Endothelial cell of umbilical vein (primary cell): ENCODE measurements around the gene RRP1B. TPM values are rescaled to one million over a fixed set of nuclear protein-coding genes. Genes with fewer than 3 reads are reported as not detected.

ENCODE experiments used
- BruUV-seq: library from RNA; stranded (reverse); fragments of 400-500 nt; replicated peaks from 2 replicates; lab custom pipeline; 2021; lab: Mats Ljungman, UMichigan
- CTCF ChIA-PET: fragments of 300-600, 350-600 bp; sonication (Branson Sonifier 250); formaldehyde crosslinking; loops from one replicate; lab custom pipeline; 2021; ENCODE audit warnings: antibody characterized with exemption, inconsistent platforms; lab: Charles Lee
- POLR2A ChIA-PET: fragments of 300-600, 350-600 bp; sonication (Branson Sonifier 250); formaldehyde crosslinking; loops from one replicate; lab custom pipeline; 2021; ENCODE audit warnings: antibody characterized with exemption, inconsistent platforms; lab: Charles Lee
- DNase-seq: peaks from one replicate; pipeline ENCODE4 v3.0.0-alpha.2; 2011; ENCODE audit warnings: low read depth, low spot score
- FAIRE-seq: peaks from 2 replicates; lab custom pipeline; 2011; peaks lifted over from hg19 to GRCh38; lab: Jason Lieb, UNC
- H2AFZ ChIP-seq: 2 replicates; pipeline ENCODE4 v1.6.0; 2012; ENCODE audit warnings: low read depth, low read length, control low read depth, inconsistent platforms
- H3K27ac ChIP-seq: 2 replicates; pipeline ENCODE4 v1.5.1; 2011; ENCODE audit warnings: low read depth, mild to moderate bottlenecking, control low read depth, low read length, moderate library complexity; ENCODE audit not compliant: insufficient read depth
- H3K27me3 ChIP-seq, 2 experiments: 2 replicates each; pipeline versions ENCODE4 v1.6.0 to v1.6.1; 2011; ENCODE audit warnings: low read length in 2 of 2, mixed read lengths in 1 of 2; ENCODE audit not compliant: control insufficient read depth in 2 of 2, insufficient read depth in 2 of 2
- H3K36me3 ChIP-seq, 2 experiments: 2 replicates in 1 of 2; 3 replicates in 1 of 2; pipeline ENCODE4 v1.5.1; 2011; ENCODE audit warnings: low read length in 2 of 2, mild to moderate bottlenecking in 1 of 2, moderate library complexity in 1 of 2; ENCODE audit not compliant: control insufficient read depth in 2 of 2, insufficient read depth in 2 of 2; ENCODE audit errors: extremely low read depth in 1 of 2
- H3K4me1 ChIP-seq: 3 replicates; pipeline ENCODE4 v1.5.1; 2011; ENCODE audit warnings: mild to moderate bottlenecking, low read length; ENCODE audit not compliant: control insufficient read depth, insufficient read depth; ENCODE audit errors: extremely low read depth
- H3K4me2 ChIP-seq: 2 replicates; pipeline ENCODE4 v1.6.1; 2011; ENCODE audit warnings: low read length, control low read depth, mixed read lengths; ENCODE audit not compliant: insufficient read depth
- H3K4me3 ChIP-seq, 3 experiments: fragments of 200-600 bp in 1 of 3; sonication (generic), shearing (Covaris generic) in 1 of 3; replicated peaks in 1 of 3; 2 replicates each; pipeline ENCODE4 v1.5.1; 2011 to 2016; ENCODE audit warnings: control low read depth in 3 of 3, low read length in 3 of 3, mild to moderate bottlenecking in 2 of 3, inconsistent platforms in 1 of 3, low read depth in 1 of 3, moderate library complexity in 1 of 3; ENCODE audit not compliant: insufficient read depth in 1 of 3
- H3K79me2 ChIP-seq: 2 replicates; pipeline ENCODE4 v1.6.0; 2012; ENCODE audit warnings: low read length, inconsistent platforms; ENCODE audit not compliant: control insufficient read depth, insufficient read depth
- H3K9ac ChIP-seq: replicated peaks from 2 replicates; pipeline ENCODE3; 2011; ENCODE audit warnings: low read length, control low read depth; ENCODE audit not compliant: insufficient read depth; ENCODE audit errors: extremely low read depth
- H3K9me1 ChIP-seq: replicated peaks from 3 replicates; pipeline ENCODE4 v1.6.0; 2011; ENCODE audit warnings: mild to moderate bottlenecking, low read length; ENCODE audit not compliant: control insufficient read depth, insufficient read depth; ENCODE audit errors: extremely low read depth
- H3K9me3 ChIP-seq: replicated peaks from 2 replicates; pipeline ENCODE4 v1.5.1; 2012; ENCODE audit warnings: low read length, inconsistent platforms; ENCODE audit not compliant: control insufficient read depth, insufficient read depth
- H4K20me1 ChIP-seq: replicated peaks from 2 replicates; pipeline ENCODE3; 2011; ENCODE audit warnings: mild to moderate bottlenecking, low read length; ENCODE audit not compliant: control insufficient read depth, insufficient read depth; ENCODE audit errors: extremely low read depth
- CTCF ChIP-seq, 2 donors: IDR thresholded peaks; 1 replicate in 1 of 2; 2 replicates in 1 of 2; pipeline ENCODE4 v1.5.1; 2011; ENCODE audit warnings: low read length in 2 of 2, mild to moderate bottlenecking in 2 of 2, moderate library complexity in 2 of 2, control low read depth in 1 of 2, inconsistent platforms in 1 of 2, low read depth in 1 of 2; ENCODE audit not compliant: insufficient read depth in 1 of 2; ENCODE audit errors: extremely low read depth in 1 of 2
- EZH2 ChIP-seq: IDR thresholded peaks from 2 replicates; pipeline ENCODE4 v1.6.1; 2012; ENCODE audit warnings: borderline replicate concordance, low read depth, mild to moderate bottlenecking, moderate library complexity, low read length, inconsistent platforms; ENCODE audit not compliant: severe bottlenecking
- FOS ChIP-seq: IDR thresholded peaks from 2 replicates; pipeline ENCODE4 v1.6.1; 2011; ENCODE audit warnings: mild to moderate bottlenecking, low read length, moderate library complexity, borderline replicate concordance; ENCODE audit not compliant: insufficient read depth
- GATA2 ChIP-seq: IDR thresholded peaks from 2 replicates; pipeline ENCODE4 v1.7.0; 2011; ENCODE audit warnings: low read depth, mild to moderate bottlenecking, moderate library complexity, mixed read lengths, low read length; ENCODE audit not compliant: insufficient read length, insufficient read depth
- JUN ChIP-seq: IDR thresholded peaks from 2 replicates; pipeline ENCODE4 v1.6.1; 2011; ENCODE audit warnings: borderline replicate concordance, low read depth; ENCODE audit not compliant: insufficient read length, insufficient read depth
- MAX ChIP-seq: IDR thresholded peaks from 2 replicates; pipeline ENCODE4 v1.6.1; 2011; ENCODE audit not compliant: insufficient read depth, insufficient read length
- MYC ChIP-seq: IDR thresholded peaks from one replicate; pipeline ENCODE4 v1.6.1; 2011; ENCODE audit warnings: mild to moderate bottlenecking, low read depth, low read length
- POLR2A ChIP-seq: IDR thresholded peaks from 2 replicates; pipeline ENCODE4 v1.6.1; 2012; ENCODE audit warnings: low read depth, mild to moderate bottlenecking, control low read depth, low read length
- POLR2AphosphoS5 ChIP-seq: IDR thresholded peaks from 2 replicates; pipeline ENCODE4 v1.6.1; 2012; ENCODE audit warnings: low read depth, mild to moderate bottlenecking, control low read depth, low read length, moderate library complexity; ENCODE audit not compliant: insufficient read depth
- dilution Hi-C: fragments of 300-500 bp; cut with MboI; formaldehyde crosslinking; loops from one replicate; pipeline ENCODE4 v1.15.0; 2019; ENCODE audit warnings: low sequenced_read_pairs; ENCODE audit not compliant: extremely low pct_ligation_motif_present
- intact Hi-C: fragments of 100-400 bp; cut with micrococcal nuclease; formaldehyde crosslinking; loops from one replicate; pipeline ENCODE4 v1.10.0; 2022
- polyA plus RNA-seq, 4 experiments: library from polyadenylated mRNA; depleted of rRNA in 3 of 4; stranded (reverse) in 3 of 4; unstranded in 1 of 4; fragments of >200 nt; gene quantifications; 2 replicates each; pipeline versions ENCODE4 v1.2.1 to v1.2.3, GENCODE V29; 2011 to 2012; ENCODE audit warnings: missing spikeins in 1 of 4
- total RNA-seq: library from RNA; stranded (reverse); gene quantifications from 2 replicates; pipeline ENCODE4 v1.2.3, GENCODE V29; 2021

RRP1B gene
- total and polyA plus RNA-seq, 2 donors (not counting 3 experiments of a cell fraction or from before 2014, with no cell fraction given) = 13.0 to 39.9 TPM

- ChIA-PET CTCF (no interaction called here), POLR2A (no interaction called here)
- TF ChIP-seq EZH2 (no peak), MYC (no peak), POLR2A (no peak), GATA2 (peak; percentile 74), POLR2AphosphoS5 (no peak), CTCF (IDR thresholded peaks at IDR 0.05; ENCODE audit: extremely low read depth in 1 of 2, insufficient read depth in 1 of 2, low read depth in 1 of 2, low read length in 2 of 2) (no peak), FOS (peak; percentile 13), MAX (no peak), JUN (no peak)
- BruUV-seq = no TSS peak
- Histone ChIP-seq H3K9me3 (no peaks in the 10 kb centered on the region), H4K20me1 (no peaks in the 10 kb centered on the region), H3K36me3 (no peaks in the 10 kb centered on the region), H3K4me3 (no peak overlapping the region), H3K4me1 (peaks cover 36% of the 10 kb centered on the region), H3K79me2 (peaks cover 3% of the 10 kb centered on the region), H2AFZ (no peak overlapping the region), H3K27ac (no peak overlapping the region), H3K4me2 (no peak overlapping the region), H3K9me1 (no peaks in the 10 kb centered on the region), H3K9ac (no peak overlapping the region), H3K27me3 (no peaks in the 10 kb centered on the region)
- dilution Hi-C loops = no loop called here
- FAIRE-seq = peak; percentile 66
- peak; percentile 22 for DNase-seq
- intact Hi-C loops = loop anchor here (5.0 kb wide), 1 partner anchor 323 kb away; no protein-coding TSS in a partner anchor
These were observed 4.4 kb upstream of the RRP1B start for GRCh38 chr21:43654806-43655489.
